K562 (cell line): ENCODE measurements around the gene TUBA4B. TPM values are rescaled to one million over a fixed set of nuclear protein-coding genes. Genes with fewer than 3 reads are reported as not detected.

Experiments
- HDAC3 ChIP-seq: fragments of 450-650 bp; IDR thresholded peaks from 2 replicates; pipeline ENCODE4 v1.6.1; 2018; ENCODE audit warnings: borderline replicate concordance, mild to moderate bottlenecking, moderate library complexity; ENCODE audit not compliant: partially characterized antibody
- KDM1A ChIP-seq, 2 experiments: fragments of 450-650 bp; IDR thresholded peaks; 2 replicates each; pipeline ENCODE4 v1.6.1; 2016; ENCODE audit warnings: mild to moderate bottlenecking in 2 of 2
- RREB1 ChIP-seq: fragments of 250-450 bp; sonication (Bioruptor Pico); IDR thresholded peaks from 2 replicates; pipeline ENCODE4 v1.4.0; 2020
- ZFP30 ChIP-seq: fragments of 250-450 bp; sonication (Bioruptor Pico); IDR thresholded peaks from 2 replicates; pipeline ENCODE4 v1.8.0; 2022; ENCODE audit warnings: moderate library complexity, mild to moderate bottlenecking, inconsistent platforms, borderline replicate concordance
- ZNF277 ChIP-seq: fragments of 250-450 bp; sonication (Bioruptor Pico); IDR thresholded peaks from 2 replicates; pipeline ENCODE4 v1.8.0; 2022; ENCODE audit warnings: inconsistent platforms, mild to moderate bottlenecking, moderate library complexity, borderline replicate concordance
- polyA plus RNA-seq, 8 experiments: library from polyadenylated mRNA; depleted of rRNA in 4 of 8; stranded (reverse) in 5 of 8; unstranded in 3 of 8; fragments of >200 nt; fragmentation: Nextera tagmentation in 2 of 8; fragmentation: Illumina TruSeq in 1 of 8; extraction: Ambion mirVana in 2 of 8; extraction: Trizol in 1 of 8; gene quantifications; 2 replicates each; pipeline versions ENCODE4 v1.2.1 to v1.2.3, GENCODE V29; 2011 to 2014; ENCODE audit warnings: inconsistent platforms in 1 of 8, missing spikeins in 1 of 8
- total RNA-seq, 7 experiments: library from RNA; depleted of rRNA in 6 of 7; stranded (reverse); fragments of >200 nt in 6 of 7; fragmentation: Illumina TruSeq in 2 of 7; extraction: Trizol in 2 of 7; gene quantifications; 2 replicates each; pipeline versions ENCODE4 v1.2.1 to v1.2.3, GENCODE V29; 2011 to 2021; ENCODE audit warnings: low replicate concordance in 1 of 7
- TF ChIP-seq, protein P1 (sequence below): fragments of 450-650 bp; formaldehyde crosslinking; conservative IDR thresholded peaks from 2 replicates; pipeline ENCODE4 v1.4.0; 2022; ENCODE audit warnings: mild to moderate bottlenecking, missing genetic modification characterization
- TF ChIP-seq, protein P2 (sequence below): sonication (generic); formaldehyde crosslinking; IDR thresholded peaks from 2 replicates; pipeline ENCODE4 v1.8.1; 2023; ENCODE audit warnings: mild to moderate bottlenecking, missing genetic modification reagents
- TF ChIP-seq, protein P3 (sequence below): fragments of 250-450 bp; sonication (Bioruptor Pico); IDR thresholded peaks from 2 replicates; pipeline ENCODE4 v1.9.0; 2021; ENCODE audit warnings: mild to moderate bottlenecking
- TF ChIP-seq, protein P4 (sequence below), 2 experiments: IDR thresholded peaks; 2 replicates each; pipeline ENCODE4 v1.6.1; 2011; ENCODE audit warnings: borderline replicate concordance in 1 of 2, control low read depth in 1 of 2, low read depth in 1 of 2, low read length in 1 of 2, mild to moderate bottlenecking in 1 of 2, mixed read lengths in 1 of 2, moderate library complexity in 1 of 2; ENCODE audit not compliant: insufficient read depth in 1 of 2, insufficient read length in 1 of 2, poor library complexity in 1 of 2, severe bottlenecking in 1 of 2; ENCODE audit errors: extremely low read depth in 1 of 2

Gene TUBA4B
- total and polyA plus RNA-seq, 9 of the 15 experiments (the other 6 are each of a cell fraction or from before 2014, with no cell fraction given) = 0.04 TPM; not detected in 8

DNA sequence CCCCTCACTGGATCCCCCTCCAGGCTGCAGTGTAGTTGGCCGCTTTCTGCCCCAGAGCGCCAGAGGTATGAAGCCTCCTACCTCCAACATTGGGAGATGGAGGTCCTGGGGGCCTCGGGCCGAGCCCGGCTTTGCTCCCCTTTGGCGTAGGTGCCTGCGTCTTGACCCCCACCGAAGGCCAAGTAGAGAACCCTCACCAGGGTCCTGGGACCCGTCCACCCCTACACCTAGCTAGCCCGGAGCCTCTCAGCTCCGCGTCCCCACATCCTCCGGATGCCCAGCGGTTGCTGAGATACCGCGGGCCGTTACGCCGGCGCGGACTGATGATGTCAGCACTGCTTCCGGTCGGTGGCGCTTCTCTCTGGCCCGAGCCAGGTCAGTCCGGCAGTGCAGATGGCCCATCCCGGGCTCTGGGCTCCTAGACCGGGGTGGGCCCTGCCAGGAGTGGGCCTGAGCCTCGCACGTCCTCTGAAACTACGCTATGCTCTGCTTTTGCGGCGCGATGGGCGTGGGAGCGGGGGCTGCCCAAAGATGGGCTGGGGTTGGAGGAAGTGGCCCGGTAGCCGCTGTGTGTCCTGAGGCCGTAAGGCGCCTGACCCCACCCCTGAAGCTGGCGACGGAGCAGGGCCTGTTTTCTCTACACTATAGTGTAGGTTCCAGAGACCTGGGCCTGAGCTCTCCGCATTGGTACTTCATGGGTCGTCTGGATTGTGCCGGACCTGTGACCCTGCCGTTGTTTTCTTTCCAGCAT is 7.7 kb upstream of the TUBA4B start, which contains the start of the genes GLB1L and STK16 (continued):
- TF ChIP-seq RREB1 (CRISPR knock-in tag) (peak; percentile 78), KDM1A (IDR thresholded peaks at IDR 0.05) (no peak), HDAC3 (no peak), ZNF277 (no peak), ZFP30 (CRISPR knock-in tag) (no peak)
- TF ChIP-seq, protein P1, sequence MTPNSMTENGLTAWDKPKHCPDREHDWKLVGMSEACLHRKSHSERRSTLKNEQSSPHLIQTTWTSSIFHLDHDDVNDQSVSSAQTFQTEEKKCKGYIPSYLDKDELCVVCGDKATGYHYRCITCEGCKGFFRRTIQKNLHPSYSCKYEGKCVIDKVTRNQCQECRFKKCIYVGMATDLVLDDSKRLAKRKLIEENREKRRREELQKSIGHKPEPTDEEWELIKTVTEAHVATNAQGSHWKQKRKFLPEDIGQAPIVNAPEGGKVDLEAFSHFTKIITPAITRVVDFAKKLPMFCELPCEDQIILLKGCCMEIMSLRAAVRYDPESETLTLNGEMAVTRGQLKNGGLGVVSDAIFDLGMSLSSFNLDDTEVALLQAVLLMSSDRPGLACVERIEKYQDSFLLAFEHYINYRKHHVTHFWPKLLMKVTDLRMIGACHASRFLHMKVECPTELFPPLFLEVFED (CRISPR knock-in tag) = no peak
- TF ChIP-seq, protein P2, sequence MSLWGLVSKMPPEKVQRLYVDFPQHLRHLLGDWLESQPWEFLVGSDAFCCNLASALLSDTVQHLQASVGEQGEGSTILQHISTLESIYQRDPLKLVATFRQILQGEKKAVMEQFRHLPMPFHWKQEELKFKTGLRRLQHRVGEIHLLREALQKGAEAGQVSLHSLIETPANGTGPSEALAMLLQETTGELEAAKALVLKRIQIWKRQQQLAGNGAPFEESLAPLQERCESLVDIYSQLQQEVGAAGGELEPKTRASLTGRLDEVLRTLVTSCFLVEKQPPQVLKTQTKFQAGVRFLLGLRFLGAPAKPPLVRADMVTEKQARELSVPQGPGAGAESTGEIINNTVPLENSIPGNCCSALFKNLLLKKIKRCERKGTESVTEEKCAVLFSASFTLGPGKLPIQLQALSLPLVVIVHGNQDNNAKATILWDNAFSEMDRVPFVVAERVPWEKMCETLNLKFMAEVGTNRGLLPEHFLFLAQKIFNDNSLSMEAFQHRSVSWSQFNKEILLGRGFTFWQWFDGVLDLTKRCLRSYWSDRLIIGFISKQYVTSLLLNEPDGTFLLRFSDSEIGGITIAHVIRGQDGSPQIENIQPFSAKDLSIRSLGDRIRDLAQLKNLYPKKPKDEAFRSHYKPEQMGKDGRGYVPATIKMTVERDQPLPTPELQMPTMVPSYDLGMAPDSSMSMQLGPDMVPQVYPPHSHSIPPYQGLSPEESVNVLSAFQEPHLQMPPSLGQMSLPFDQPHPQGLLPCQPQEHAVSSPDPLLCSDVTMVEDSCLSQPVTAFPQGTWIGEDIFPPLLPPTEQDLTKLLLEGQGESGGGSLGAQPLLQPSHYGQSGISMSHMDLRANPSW (CRISPR knock-in tag) = no peak
- TF ChIP-seq, protein P3, sequence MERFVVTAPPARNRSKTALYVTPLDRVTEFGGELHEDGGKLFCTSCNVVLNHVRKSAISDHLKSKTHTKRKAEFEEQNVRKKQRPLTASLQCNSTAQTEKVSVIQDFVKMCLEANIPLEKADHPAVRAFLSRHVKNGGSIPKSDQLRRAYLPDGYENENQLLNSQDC (CRISPR knock-in tag) = no peak
- TF ChIP-seq, protein P4, sequence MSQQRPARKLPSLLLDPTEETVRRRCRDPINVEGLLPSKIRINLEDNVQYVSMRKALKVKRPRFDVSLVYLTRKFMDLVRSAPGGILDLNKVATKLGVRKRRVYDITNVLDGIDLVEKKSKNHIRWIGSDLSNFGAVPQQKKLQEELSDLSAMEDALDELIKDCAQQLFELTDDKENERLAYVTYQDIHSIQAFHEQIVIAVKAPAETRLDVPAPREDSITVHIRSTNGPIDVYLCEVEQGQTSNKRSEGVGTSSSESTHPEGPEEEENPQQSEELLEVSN (IDR thresholded peaks at IDR 0.05; ENCODE audit: borderline replicate concordance in 1 of 2, extremely low read depth in 1 of 2, insufficient read depth in 1 of 2, insufficient read length in 1 of 2, low read depth in 1 of 2, low read length in 1 of 2, poor library complexity in 1 of 2, severe bottlenecking in 1 of 2) = peak in 1 of 2 experiments; percentile 42
